ENCODE data around the gene OPALIN.

Gene OPALIN

GRCh38 chr10:96370584-96371157 lies 11.9 kb upstream of the OPALIN start:
- H3K9ac ChIP-seq (ENCODE audit: low read length): no peak overlapping the region
- H3K9me3 ChIP-seq (ENCODE audit: control insufficient read depth, low read depth, low read length): no peaks in the 10 kb centered on the region
- no peak overlapping the region for H3K4me3 ChIP-seq (ENCODE audit: low read length)
- H3K27ac ChIP-seq (ENCODE audit: low read length): no peak overlapping the region
- no peaks in the 10 kb centered on the region for H3K36me3 ChIP-seq (ENCODE audit: control insufficient read depth, low read depth, low read length)
- H3K27me3 ChIP-seq (ENCODE audit: control insufficient read depth, insufficient read depth, low read length): peaks cover 13% of the 10 kb centered on the region
- peaks cover 12% of the 10 kb centered on the region for H3K4me1 ChIP-seq (ENCODE audit: control insufficient read depth, low read depth, low read length)

DNA sequence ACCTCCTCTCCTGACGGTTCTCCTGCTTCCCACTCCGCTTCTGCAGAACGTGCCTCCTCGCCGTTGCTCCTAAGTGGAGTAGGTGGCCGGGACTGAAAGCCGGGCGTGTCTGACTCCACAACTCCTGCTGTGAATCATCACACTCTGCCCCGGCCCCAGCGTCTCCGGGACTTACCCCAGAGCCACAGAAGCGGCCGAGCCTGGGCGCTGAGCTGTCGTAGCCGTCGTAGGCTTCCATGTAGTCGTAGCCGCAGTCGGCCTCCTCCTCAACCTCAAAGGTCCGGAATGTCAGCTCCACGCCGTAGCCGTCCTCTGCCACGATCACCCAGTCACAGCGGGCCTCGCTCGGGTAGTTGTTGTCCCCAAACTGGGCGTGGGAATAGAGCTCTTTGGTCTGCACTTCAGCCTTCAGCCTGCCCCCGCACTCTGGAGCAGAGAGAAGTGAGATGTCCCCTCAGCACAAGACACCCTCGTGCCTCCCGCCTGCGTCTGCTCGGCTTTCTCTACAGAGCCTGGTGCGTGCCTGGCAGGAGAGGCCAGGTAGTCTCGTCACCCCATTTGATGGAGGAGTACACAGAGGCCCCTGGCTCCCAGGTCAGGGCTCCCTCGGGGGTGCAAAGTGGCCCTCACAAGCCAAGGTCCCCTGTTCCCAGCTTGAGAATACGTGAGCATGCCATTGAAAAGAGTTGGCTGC lies 11.2 kb upstream of the OPALIN start:
- Histone ChIP-seq H3K4me3 (ENCODE audit: low read length) (no peak overlapping the region), H3K4me1 (ENCODE audit: control insufficient read depth, low read depth, low read length) (peaks cover 11% of the 10 kb centered on the region), H3K36me3 (ENCODE audit: control insufficient read depth, low read depth, low read length) (no peaks in the 10 kb centered on the region), H3K9me3 (ENCODE audit: control insufficient read depth, low read depth, low read length) (no peaks in the 10 kb centered on the region), H3K9ac (ENCODE audit: low read length) (no peak overlapping the region), H3K27ac (ENCODE audit: low read length) (no peak overlapping the region), H3K27me3 (ENCODE audit: control insufficient read depth, insufficient read depth, low read length) (peaks cover 13% of the 10 kb centered on the region)

GRCh38 chr10:96368971-96369370 lies 10.2 kb upstream of the OPALIN start:
- Histone ChIP-seq H3K27ac (ENCODE audit: low read length) (no peak overlapping the region), H3K4me3 (ENCODE audit: low read length) (no peak overlapping the region), H3K4me1 (ENCODE audit: control insufficient read depth, low read depth, low read length) (peaks cover 3% of the 10 kb centered on the region)

DNA sequence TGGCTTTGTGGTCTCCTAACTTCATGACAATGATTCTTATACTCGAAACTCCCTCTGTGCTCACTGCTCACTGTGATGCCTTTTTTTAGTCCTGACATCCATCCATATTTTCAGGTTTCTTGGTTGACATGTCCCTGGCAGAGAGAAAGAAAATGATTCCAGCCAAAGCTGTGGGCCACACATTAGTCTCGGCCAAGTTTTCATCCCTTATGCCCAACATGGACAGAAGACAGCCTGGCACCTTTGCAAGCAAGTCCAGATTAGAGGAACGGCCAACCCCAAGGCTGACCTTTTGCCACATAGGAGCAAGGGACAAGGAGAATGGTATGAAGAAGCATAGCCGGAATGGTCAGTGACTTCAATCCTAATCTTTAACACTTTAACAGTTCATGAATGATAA lies 8.7 kb upstream of the OPALIN start:
- Histone ChIP-seq H3K27me3 (ENCODE audit: control insufficient read depth, insufficient read depth, low read length) (no peaks in the 10 kb centered on the region), H3K4me1 (ENCODE audit: control insufficient read depth, low read depth, low read length) (peaks cover 3% of the 10 kb centered on the region), H3K4me3 (ENCODE audit: low read length) (no peak overlapping the region), H3K36me3 (ENCODE audit: control insufficient read depth, low read depth, low read length) (no peaks in the 10 kb centered on the region), H3K9me3 (ENCODE audit: control insufficient read depth, low read depth, low read length) (no peaks in the 10 kb centered on the region), H3K27ac (ENCODE audit: low read length) (no peak overlapping the region), H3K9ac (ENCODE audit: low read length) (no peak overlapping the region)

More at GRCh38 chr10:96368971-96369370, 10.2 kb upstream of the OPALIN start:
- H3K27me3 ChIP-seq (ENCODE audit: control insufficient read depth, insufficient read depth, low read length): peaks cover 2% of the 10 kb centered on the region
- H3K9me3 ChIP-seq (ENCODE audit: control insufficient read depth, low read depth, low read length): no peaks in the 10 kb centered on the region
- no peaks in the 10 kb centered on the region for H3K36me3 ChIP-seq (ENCODE audit: control insufficient read depth, low read depth, low read length)
- no peak overlapping the region for H3K9ac ChIP-seq (ENCODE audit: low read length)

- H3K36me3 ChIP-seq (ENCODE audit: control insufficient read depth, low read depth, low read length): no peaks in the 10 kb centered on the region
- no peak overlapping the region for H3K4me3 ChIP-seq (ENCODE audit: low read length)
- no peaks in the 10 kb centered on the region for H3K9me3 ChIP-seq (ENCODE audit: control insufficient read depth, low read depth, low read length)
- H3K9ac ChIP-seq (ENCODE audit: low read length): no peak overlapping the region
- no peaks in the 10 kb centered on the region for H3K4me1 ChIP-seq (ENCODE audit: control insufficient read depth, low read depth, low read length)
- no peak overlapping the region for H3K27ac ChIP-seq (ENCODE audit: low read length)
- H3K27me3 ChIP-seq (ENCODE audit: control insufficient read depth, insufficient read depth, low read length): no peaks in the 10 kb centered on the region
Measured at GRCh38 chr10:96366508-96366907, 7.7 kb upstream of the OPALIN start.

DNA sequence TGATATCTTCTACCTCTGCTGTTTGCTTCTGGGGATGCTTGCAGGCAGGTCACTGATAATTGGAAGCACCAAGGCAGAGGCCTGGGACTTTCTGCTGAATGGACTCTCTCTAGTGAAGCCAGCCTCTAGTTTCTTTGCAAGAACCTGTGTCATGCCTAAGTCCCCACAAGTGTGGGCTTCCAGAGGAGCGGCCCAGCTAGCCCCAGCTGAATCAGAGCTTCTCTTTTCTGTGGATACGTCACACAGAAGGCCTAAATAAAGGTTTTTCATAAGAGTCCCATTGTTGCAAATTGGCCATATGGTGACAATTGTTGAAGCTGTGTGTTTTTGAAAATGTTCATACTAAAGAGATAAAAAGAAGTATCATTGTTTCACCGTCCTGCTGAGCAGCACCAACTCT lies 6.8 kb upstream of the OPALIN start:
- H3K4me3 ChIP-seq (ENCODE audit: low read length): no peak overlapping the region
- no peak overlapping the region for H3K27ac ChIP-seq (ENCODE audit: low read length)
- no peaks in the 10 kb centered on the region for H3K36me3 ChIP-seq (ENCODE audit: control insufficient read depth, low read depth, low read length)
- H3K9ac ChIP-seq (ENCODE audit: low read length): no peak overlapping the region
- H3K27me3 ChIP-seq (ENCODE audit: control insufficient read depth, insufficient read depth, low read length): no peaks in the 10 kb centered on the region
- H3K4me1 ChIP-seq (ENCODE audit: control insufficient read depth, low read depth, low read length): no peaks in the 10 kb centered on the region
- H3K9me3 ChIP-seq (ENCODE audit: control insufficient read depth, low read depth, low read length): no peaks in the 10 kb centered on the region

DNA sequence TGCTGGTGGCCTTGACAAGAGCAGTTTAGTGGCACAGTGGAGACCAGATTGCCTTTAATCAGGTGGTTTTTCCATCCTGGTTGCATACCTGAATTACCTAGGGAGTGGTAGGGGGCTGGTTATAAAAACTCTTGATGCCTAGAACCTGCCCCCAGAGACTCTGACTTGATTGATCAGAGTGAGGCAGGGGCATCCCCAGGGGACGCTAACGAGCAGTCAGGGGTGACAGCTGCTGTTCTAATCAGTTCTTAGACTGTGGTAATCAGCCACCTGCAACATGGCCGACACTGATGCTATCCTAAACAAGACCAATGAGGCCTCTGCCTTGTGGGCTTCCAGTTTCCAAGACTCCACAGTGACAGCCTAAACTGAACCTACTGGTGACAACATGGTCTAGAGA lies 2.0 kb upstream of the OPALIN start:
- no peaks in the 10 kb centered on the region for H3K27me3 ChIP-seq (ENCODE audit: control insufficient read depth, insufficient read depth, low read length)

DNA sequence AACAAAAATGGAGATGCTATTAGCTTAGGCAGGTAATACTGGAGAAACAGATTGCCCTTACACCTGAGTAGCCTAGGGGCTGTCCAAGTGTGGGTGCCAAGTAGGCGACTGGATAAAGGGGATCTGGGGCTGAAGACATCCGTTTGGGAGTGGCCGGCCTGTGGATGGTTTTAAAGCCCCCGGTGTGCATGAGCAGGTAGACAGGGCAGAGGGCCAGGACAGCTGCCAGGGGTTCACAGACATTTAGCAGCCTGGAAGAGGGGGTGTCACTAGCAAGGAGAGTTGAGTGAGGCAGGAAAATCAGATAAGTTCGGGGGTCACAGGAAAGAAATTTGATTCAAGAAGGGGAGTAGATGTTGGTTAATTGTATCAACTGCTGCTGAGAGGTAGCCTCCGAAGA lies 1.5 kb upstream of the OPALIN start:
- Histone ChIP-seq H3K4me1 (ENCODE audit: control insufficient read depth, low read depth, low read length) (no peaks in the 10 kb centered on the region), H3K9ac (ENCODE audit: low read length) (no peak overlapping the region), H3K27me3 (ENCODE audit: control insufficient read depth, insufficient read depth, low read length) (no peaks in the 10 kb centered on the region), H3K27ac (ENCODE audit: low read length) (no peak overlapping the region), H3K9me3 (ENCODE audit: control insufficient read depth, low read depth, low read length) (no peaks in the 10 kb centered on the region), H3K36me3 (ENCODE audit: control insufficient read depth, low read depth, low read length) (no peaks in the 10 kb centered on the region), H3K4me3 (ENCODE audit: low read length) (no peak overlapping the region)

More for the DNA sequence above, 2.0 kb upstream of the OPALIN start:
- no peak overlapping the region for H3K27ac ChIP-seq (ENCODE audit: low read length)
- H3K9me3 ChIP-seq (ENCODE audit: control insufficient read depth, low read depth, low read length): no peaks in the 10 kb centered on the region
- no peaks in the 10 kb centered on the region for H3K36me3 ChIP-seq (ENCODE audit: control insufficient read depth, low read depth, low read length)
- no peak overlapping the region for H3K4me3 ChIP-seq (ENCODE audit: low read length)
- no peaks in the 10 kb centered on the region for H3K4me1 ChIP-seq (ENCODE audit: control insufficient read depth, low read depth, low read length)
- H3K9ac ChIP-seq (ENCODE audit: low read length): no peak overlapping the region

DNA sequence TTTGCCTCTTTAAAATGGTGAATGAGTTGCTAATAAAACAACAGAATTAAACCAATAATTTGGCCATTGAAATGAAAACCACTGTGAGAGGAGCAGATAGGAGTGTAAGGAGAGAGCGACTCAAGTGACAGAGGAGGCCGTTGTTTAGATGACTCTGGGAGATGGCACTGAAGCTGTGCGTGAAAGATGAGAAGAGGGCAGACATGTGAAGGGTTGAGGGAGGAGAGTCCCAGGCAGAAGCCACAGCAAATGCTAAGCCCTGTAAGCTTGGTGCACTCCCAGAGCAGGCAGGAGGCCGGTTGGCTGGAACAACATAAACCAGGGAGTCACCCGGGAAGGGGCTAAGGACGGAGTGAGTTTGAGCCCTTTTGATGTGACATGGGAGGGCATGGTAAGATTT lies 814 bp upstream of the OPALIN start:
- Histone ChIP-seq H3K36me3 (ENCODE audit: control insufficient read depth, low read depth, low read length) (no peaks in the 10 kb centered on the region), H3K4me1 (ENCODE audit: control insufficient read depth, low read depth, low read length) (no peaks in the 10 kb centered on the region), H3K4me3 (ENCODE audit: low read length) (no peak overlapping the region), H3K27me3 (ENCODE audit: control insufficient read depth, insufficient read depth, low read length) (no peaks in the 10 kb centered on the region), H3K9ac (ENCODE audit: low read length) (no peak overlapping the region), H3K9me3 (ENCODE audit: control insufficient read depth, low read depth, low read length) (no peaks in the 10 kb centered on the region), H3K27ac (ENCODE audit: low read length) (no peak overlapping the region)

DNA sequence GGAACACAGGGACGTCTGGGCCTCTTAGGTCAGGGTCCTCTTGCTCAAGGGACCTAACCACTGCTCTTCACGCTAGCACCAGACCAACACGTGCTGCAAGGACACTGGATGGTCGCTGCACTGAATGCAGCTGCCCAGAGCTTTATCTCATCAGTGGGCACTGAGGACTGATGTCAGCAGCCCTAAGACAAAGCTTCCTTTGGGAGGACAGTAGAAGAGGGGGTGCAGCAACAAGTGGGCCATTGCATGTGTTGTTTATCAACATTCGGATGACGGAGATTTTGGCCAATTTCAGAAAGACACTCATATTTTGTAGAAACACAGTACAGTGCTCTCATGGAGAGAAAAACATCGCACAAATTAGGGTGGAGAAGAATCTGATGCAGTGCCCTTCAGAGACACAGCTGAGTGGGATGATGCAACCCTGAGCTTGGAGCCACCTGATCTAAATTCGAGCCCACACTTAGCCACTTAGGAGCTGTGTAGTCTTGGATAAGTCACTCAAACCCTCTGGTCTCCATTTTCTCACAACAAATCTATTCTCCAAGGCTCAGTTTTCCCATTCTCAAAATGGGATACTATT lies 1.7 kb downstream of the OPALIN start:
- Histone ChIP-seq H3K4me1 (ENCODE audit: control insufficient read depth, low read depth, low read length) (no peaks in the 10 kb centered on the region), H3K9me3 (ENCODE audit: control insufficient read depth, low read depth, low read length) (no peaks in the 10 kb centered on the region), H3K27ac (ENCODE audit: low read length) (no peak overlapping the region), H3K9ac (ENCODE audit: low read length) (no peak overlapping the region), H3K36me3 (ENCODE audit: control insufficient read depth, low read depth, low read length) (no peaks in the 10 kb centered on the region), H3K4me3 (ENCODE audit: low read length) (no peak overlapping the region), H3K27me3 (ENCODE audit: control insufficient read depth, insufficient read depth, low read length) (no peaks in the 10 kb centered on the region)

DNA sequence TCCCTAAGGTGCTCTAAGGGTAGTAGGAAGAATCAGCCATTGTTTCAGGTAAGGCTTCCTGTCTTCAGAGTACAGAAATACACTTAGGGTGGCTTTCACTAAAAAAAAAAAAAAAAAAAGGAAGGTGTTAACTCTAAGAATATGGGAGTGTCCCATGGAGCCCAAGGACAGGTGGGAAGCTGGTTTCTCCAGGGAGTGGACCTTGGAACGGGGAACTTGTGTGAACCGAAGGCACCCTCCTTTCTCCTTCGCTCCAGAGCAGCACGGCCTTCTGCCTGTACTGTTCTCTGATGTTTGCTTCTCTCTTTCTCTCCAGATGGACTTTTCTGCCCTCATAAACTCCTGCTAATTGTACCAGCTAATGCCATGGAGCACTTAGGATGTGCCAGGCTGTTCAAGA lies 6.2 kb downstream of the OPALIN start:
- no peak overlapping the region for H3K9ac ChIP-seq (ENCODE audit: low read length)
- no peak overlapping the region for H3K27ac ChIP-seq (ENCODE audit: low read length)
- H3K4me1 ChIP-seq (ENCODE audit: control insufficient read depth, low read depth, low read length): peaks cover 9% of the 10 kb centered on the region
- no peak overlapping the region for H3K4me3 ChIP-seq (ENCODE audit: low read length)
- no peaks in the 10 kb centered on the region for H3K27me3 ChIP-seq (ENCODE audit: control insufficient read depth, insufficient read depth, low read length)
- H3K9me3 ChIP-seq (ENCODE audit: control insufficient read depth, low read depth, low read length): no peaks in the 10 kb centered on the region
- H3K36me3 ChIP-seq (ENCODE audit: control insufficient read depth, low read depth, low read length): no peaks in the 10 kb centered on the region

DNA sequence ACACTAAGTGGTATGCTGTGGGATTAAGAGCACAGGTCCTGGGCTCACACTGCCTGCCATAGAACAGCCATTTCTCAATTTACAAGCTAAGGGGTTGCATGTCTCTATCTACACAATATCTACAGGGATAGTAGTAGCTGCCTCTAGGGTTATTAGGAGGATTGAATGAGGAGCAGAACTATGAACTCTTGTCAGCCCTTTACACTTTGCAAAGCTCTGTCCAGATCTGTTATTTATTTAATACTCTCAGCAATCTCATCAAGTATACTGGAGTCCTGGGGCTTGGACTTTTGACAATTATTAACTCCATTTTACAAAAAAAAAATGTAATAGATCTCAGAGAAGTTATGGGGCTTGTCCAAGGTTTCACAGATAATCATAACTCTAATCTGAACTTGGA lies 6.8 kb downstream of the OPALIN start:
- no peak overlapping the region for H3K9ac ChIP-seq (ENCODE audit: low read length)
- no peaks in the 10 kb centered on the region for H3K27me3 ChIP-seq (ENCODE audit: control insufficient read depth, insufficient read depth, low read length)
- H3K27ac ChIP-seq (ENCODE audit: low read length): no peak overlapping the region
- no peaks in the 10 kb centered on the region for H3K9me3 ChIP-seq (ENCODE audit: control insufficient read depth, low read depth, low read length)
- no peak overlapping the region for H3K4me3 ChIP-seq (ENCODE audit: low read length)
- no peaks in the 10 kb centered on the region for H3K36me3 ChIP-seq (ENCODE audit: control insufficient read depth, low read depth, low read length)
- peaks cover 9% of the 10 kb centered on the region for H3K4me1 ChIP-seq (ENCODE audit: control insufficient read depth, low read depth, low read length)

Measured in iPS-18a (cell line).